GM12892 (cell line): ENCODE data around the gene WDR45B.

Source experiments
- POLR2A ChIP-seq: IDR thresholded peaks from 2 replicates; pipeline ENCODE4 v1.6.1; 2011; ENCODE audit warnings: low read depth, low read length, control low read depth
- POLR2AphosphoS5 ChIP-seq: IDR thresholded peaks from 2 replicates; pipeline ENCODE4 v1.6.1; 2011; ENCODE audit warnings: low read depth, low read length, control low read depth
- TAF1 ChIP-seq: IDR thresholded peaks from 2 replicates; pipeline ENCODE4 v1.6.1; 2011; ENCODE audit warnings: low read depth, mild to moderate bottlenecking, control low read depth, low read length, borderline replicate concordance

- TF ChIP-seq POLR2A (no peak), TAF1 (no peak), POLR2AphosphoS5 (no peak)
These were observed 2.7 kb downstream of the WDR45B start for GRCh38 chr17:82645516-82645915.
